Activated naive CD4-positive, alpha-beta T cell treated with anti-CD3 and anti-CD28 coated beads for 36 hours (primary cell): ENCODE results near the gene THAP10. TPM values are rescaled to one million over a fixed set of nuclear protein-coding genes. Genes with fewer than 3 reads are reported as not detected.

Experiments
- CTCF ChIA-PET: fragments of 350-600 bp; sonication (Branson Sonifier 250); formaldehyde crosslinking; loops from one replicate; lab custom pipeline; 2021; ENCODE audit warnings: antibody characterized with exemption; lab: Charles Lee
- DNase-seq: peaks from one replicate; pipeline ENCODE4 v3.0.0-alpha.2; 2020
- H3K27ac Mint-ChIP-seq: one replicate; pipeline ENCODE4 v1.8.0; 2021; ENCODE audit warnings: mild to moderate bottlenecking, mixed read lengths
- H3K27me3 Mint-ChIP-seq: one replicate; pipeline ENCODE4 v1.8.0; 2021; ENCODE audit warnings: low read depth, mixed read lengths
- H3K36me3 Mint-ChIP-seq: one replicate; pipeline ENCODE4 v1.8.0; 2021; ENCODE audit warnings: low read depth, mixed read lengths
- H3K4me1 Mint-ChIP-seq: one replicate; pipeline ENCODE4 v1.8.0; 2021; ENCODE audit warnings: low read depth, mixed read lengths
- H3K4me3 Mint-ChIP-seq: one replicate; pipeline ENCODE4 v1.8.0; 2021; ENCODE audit warnings: mild to moderate bottlenecking, moderate library complexity, mixed read lengths
- H3K9me3 Mint-ChIP-seq: one replicate; pipeline ENCODE4 v1.8.0; 2021; ENCODE audit warnings: mixed read lengths
- intact Hi-C: fragments of 100-400 bp; cut with micrococcal nuclease; formaldehyde crosslinking; loops from one replicate; pipeline ENCODE4 v1.15.1; 2023
- total RNA-seq, 2 experiments: library from RNA; stranded (reverse); gene quantifications; one replicate each; pipeline ENCODE4 v1.2.3, GENCODE V29; 2021

The THAP10 gene
- total RNA-seq, 2 experiments from 2014 or later = not detected

DNA sequence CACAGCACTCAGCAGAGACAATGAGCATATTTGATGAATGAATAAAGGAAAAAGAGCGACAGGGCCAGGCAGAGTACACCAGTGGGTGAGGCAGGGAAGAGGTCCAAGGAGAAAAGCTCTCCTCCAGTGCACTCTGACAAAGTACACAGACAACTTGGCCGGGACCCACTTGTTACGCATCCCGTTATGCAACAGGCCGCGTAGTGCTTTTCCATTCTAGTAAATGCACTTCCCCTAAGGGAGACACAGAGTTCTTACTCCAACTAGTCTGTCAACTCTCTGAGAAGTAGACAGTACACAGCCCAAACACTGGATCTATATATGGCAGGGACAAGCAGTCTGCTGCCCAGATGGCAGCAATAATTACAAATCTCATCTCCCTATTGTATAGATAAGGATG, 56.8 kb downstream of the THAP10 start:
- no peak for DNase-seq
- CTCF ChIA-PET = no interaction called here
- no peaks in the 10 kb centered on the region for H3K4me1 Mint-ChIP-seq
- H3K27me3 Mint-ChIP-seq = peaks cover 2% of the 10 kb centered on the region
- H3K36me3 Mint-ChIP-seq = no peaks in the 10 kb centered on the region
- no peak overlapping the region for H3K27ac Mint-ChIP-seq
- no peaks in the 10 kb centered on the region for H3K9me3 Mint-ChIP-seq
- intact Hi-C loops = no loop called here
- no peak overlapping the region for H3K4me3 Mint-ChIP-seq

DNA sequence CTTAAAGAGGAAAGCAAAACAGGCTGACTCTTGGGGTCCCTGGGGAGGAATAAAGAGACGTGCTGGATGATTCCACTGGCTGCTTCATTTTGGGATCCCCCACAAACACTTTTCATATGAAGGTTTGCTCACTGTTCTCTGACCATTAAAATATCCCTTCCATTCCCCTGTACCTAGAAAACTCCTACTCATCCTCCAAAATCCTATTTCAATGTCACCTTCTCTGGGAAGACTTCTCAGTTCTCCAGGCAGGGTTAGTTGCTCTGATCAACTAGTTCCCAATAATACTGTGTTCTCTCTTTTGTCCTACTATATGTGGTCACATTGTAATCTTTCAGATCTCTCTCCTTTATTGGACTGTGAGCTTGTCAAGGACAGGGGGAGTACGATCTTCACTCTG, 57.2 kb downstream of the THAP10 start:
- Mint-ChIP-seq H3K4me1 (no peaks in the 10 kb centered on the region), H3K27ac (no peak overlapping the region), H3K36me3 (no peaks in the 10 kb centered on the region), H3K4me3 (no peak overlapping the region), H3K9me3 (no peaks in the 10 kb centered on the region), H3K27me3 (peaks cover 2% of the 10 kb centered on the region)
- no peak for DNase-seq
- intact Hi-C loops = no loop called here
- CTCF ChIA-PET = no interaction called here

DNA sequence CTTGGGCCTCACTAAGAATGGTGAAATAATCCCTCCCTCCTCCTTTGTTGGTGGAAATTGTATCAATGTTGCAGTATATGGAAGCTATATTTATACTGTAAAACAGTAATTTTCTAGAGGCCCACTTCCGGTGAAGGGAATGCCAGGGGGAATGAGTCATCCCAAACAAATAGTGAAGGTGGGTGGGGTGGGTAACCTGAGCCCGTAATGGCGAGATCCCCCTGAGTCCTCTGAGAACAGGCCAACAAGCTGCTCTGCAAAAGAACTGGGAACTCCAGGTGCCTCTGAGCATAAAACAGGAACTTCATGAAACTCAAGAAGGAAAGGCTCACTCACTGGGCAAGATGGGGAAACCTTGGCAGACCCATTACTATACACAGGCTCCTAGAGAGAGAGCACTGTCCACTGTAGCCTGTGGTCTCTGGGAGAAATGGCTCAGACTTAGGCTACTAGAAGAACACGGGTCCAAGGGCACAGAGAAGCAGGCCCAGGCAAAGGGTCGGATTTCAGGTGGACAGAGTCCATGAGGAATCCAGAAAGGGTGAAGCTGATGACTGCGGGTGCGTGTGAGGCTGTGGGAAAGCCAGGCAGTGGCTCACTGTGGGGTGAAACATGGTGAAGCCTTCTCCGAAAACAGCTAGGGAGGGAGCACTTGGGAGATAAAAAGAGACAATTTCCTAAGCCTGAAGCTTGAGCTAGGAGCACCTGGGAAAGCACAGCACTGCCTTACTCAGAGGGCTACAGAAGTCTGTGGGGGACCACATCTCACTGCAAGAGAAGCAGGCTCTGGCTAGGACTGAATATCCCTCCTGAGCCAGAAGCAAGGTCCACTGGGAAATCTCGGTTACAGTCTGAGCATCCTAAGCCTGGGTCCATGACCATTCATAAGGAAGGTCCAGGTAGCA, 58.1 kb downstream of the THAP10 start:
- no peaks in the 10 kb centered on the region for H3K4me1 Mint-ChIP-seq
- no peaks in the 10 kb centered on the region for H3K9me3 Mint-ChIP-seq
- no peaks in the 10 kb centered on the region for H3K36me3 Mint-ChIP-seq
- intact Hi-C loops = no loop called here
- no peak for DNase-seq
- no peak overlapping the region for H3K4me3 Mint-ChIP-seq
- CTCF ChIA-PET = no interaction called here
- no peak overlapping the region for H3K27ac Mint-ChIP-seq
- peaks cover 4% of the 10 kb centered on the region for H3K27me3 Mint-ChIP-seq

DNA sequence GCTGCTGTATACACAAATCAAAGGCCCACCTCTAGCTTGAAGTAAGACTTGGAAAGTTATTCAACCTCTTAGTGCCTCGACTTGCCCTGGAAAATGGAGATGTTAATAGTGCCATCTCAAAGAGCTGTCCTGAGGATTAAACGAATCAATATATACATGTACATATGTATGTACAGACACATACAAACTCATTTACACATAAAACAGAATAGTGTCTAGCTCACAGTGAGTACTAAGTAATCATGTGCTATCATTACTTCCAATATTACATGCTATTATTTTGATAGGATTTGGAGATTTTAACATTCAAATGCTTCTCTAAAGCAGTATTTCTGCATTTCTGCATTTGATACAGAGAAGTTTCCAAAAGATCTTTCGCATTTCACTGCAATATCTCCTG, 58.8 kb downstream of the THAP10 start:
- Mint-ChIP-seq H3K27me3 (peaks cover 4% of the 10 kb centered on the region), H3K36me3 (no peaks in the 10 kb centered on the region), H3K4me1 (no peaks in the 10 kb centered on the region), H3K27ac (no peak overlapping the region), H3K4me3 (no peak overlapping the region), H3K9me3 (no peaks in the 10 kb centered on the region)
- CTCF ChIA-PET = no interaction called here
- no peak for DNase-seq
- intact Hi-C loops = no loop called here

DNA sequence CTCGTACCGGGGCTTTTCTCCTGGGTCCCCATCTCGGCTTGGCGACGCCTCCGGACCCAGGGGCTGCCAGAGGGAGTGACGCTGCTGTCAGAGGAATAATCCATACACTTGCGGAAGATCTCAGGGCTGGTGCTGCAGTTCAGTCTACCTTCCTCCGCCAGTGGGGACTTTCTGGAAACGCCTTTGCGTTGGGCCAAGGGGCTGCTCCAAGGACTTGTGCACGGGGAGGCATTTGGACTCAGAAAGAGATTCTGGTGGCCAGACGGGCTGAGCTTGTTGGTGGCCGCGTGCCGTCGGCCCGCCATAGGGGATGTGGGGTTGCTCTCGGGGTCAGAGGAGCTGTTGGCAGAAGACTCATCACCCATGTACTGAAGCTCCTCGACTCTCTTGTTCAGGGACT, 60.1 kb downstream of the THAP10 start:
- intact Hi-C loops = no loop called here
- DNase-seq = no peak
- peaks cover 4% of the 10 kb centered on the region for H3K27me3 Mint-ChIP-seq
- H3K27ac Mint-ChIP-seq = no peak overlapping the region
- CTCF ChIA-PET = no interaction called here
- H3K4me1 Mint-ChIP-seq = no peaks in the 10 kb centered on the region
- H3K9me3 Mint-ChIP-seq = no peaks in the 10 kb centered on the region
- H3K4me3 Mint-ChIP-seq = no peak overlapping the region
- no peaks in the 10 kb centered on the region for H3K36me3 Mint-ChIP-seq

Other genes starting within 250 kb of the THAP10 start
- 1 to 10 TPM; 3.9 to 5.3 TPM for gene UACA, start 128.9 kb downstream of the THAP10 start, total RNA-seq
- not detected for gene LARP6, start 38.3 kb downstream of the THAP10 start, total RNA-seq
- not detected for gene LRRC49, start 393 bp upstream of the THAP10 start, total RNA-seq
- gene THSD4, start 223.0 kb upstream of the THAP10 start, total RNA-seq = not detected